C4-2B (cell line): ENCODE data around the gene MIR17HG.

ENCODE experiments used
- H3K27ac ChIP-seq: fragments of 450-650 bp; 2 replicates; pipeline ENCODE4 v1.5.1; 2017
- ZFX ChIP-seq: fragments of 450-650 bp; IDR thresholded peaks from 2 replicates; pipeline ENCODE4 v1.6.1; 2017
- TF ChIP-seq, protein P1 (sequence below): fragments of 450-650 bp; conservative IDR thresholded peaks from 2 replicates; pipeline ENCODE4 v1.5.1; 2017; ENCODE audit warnings: mild to moderate bottlenecking

MIR17HG gene

DNA sequence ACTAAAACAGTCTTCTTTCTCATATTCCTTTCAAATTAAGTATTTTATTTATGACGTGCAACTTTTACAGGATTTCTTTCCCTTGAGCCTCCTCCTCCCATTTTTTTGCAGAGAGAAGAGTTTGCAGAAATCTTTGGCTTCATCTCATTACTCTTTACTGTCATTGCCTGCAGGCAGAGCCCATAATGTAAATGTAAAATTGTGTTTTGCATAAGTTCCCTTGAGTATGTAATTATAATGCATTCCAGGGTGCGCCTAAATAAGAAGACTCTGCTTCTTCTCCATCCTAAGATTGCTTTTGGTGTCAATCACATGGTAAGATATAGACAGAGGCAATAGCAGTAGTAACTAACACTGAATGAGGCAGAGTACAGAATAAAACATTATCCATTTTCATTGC is 23.0 kb downstream of the MIR17HG start:
- TF ChIP-seq, protein P1, sequence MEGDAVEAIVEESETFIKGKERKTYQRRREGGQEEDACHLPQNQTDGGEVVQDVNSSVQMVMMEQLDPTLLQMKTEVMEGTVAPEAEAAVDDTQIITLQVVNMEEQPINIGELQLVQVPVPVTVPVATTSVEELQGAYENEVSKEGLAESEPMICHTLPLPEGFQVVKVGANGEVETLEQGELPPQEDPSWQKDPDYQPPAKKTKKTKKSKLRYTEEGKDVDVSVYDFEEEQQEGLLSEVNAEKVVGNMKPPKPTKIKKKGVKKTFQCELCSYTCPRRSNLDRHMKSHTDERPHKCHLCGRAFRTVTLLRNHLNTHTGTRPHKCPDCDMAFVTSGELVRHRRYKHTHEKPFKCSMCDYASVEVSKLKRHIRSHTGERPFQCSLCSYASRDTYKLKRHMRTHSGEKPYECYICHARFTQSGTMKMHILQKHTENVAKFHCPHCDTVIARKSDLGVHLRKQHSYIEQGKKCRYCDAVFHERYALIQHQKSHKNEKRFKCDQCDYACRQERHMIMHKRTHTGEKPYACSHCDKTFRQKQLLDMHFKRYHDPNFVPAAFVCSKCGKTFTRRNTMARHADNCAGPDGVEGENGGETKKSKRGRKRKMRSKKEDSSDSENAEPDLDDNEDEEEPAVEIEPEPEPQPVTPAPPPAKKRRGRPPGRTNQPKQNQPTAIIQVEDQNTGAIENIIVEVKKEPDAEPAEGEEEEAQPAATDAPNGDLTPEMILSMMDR = no peak
- TF ChIP-seq ZFX = no peak
- no peak overlapping the region for H3K27ac ChIP-seq

- H3K27ac ChIP-seq = no peak overlapping the region
Measured at GRCh38 chr13:91372911-91373310, 25.4 kb downstream of the MIR17HG start.

DNA sequence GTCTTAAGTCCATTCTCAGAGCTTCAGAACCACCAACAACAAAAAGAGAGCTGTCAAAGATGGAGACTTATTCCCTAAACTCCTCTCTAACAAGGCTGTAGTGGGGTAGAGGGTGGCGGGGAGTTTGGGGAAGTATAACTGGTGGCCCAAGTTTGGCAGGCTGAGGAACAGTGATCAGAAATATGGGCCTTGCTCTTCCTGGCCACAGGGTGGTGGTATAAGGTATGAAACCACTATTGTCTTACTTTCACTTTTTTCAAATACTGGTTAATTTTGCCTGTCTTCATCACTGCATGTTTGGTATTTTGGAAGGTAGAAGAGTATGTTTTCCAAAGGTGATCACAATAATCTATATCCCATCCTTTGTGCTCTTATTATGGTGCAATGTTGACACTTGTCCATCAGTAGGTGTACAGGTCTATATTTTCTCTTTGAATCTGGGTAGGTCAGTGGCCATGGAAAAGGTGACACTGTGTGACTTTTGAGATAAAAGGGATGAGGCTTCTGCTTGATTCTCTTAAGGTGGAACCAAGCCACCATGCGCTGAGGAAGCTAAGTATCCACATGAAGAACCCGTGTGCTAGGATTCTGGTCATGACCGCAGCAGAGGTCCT is 27.7 kb downstream of the MIR17HG start:
- TF ChIP-seq ZFX = no peak
- TF ChIP-seq, protein P1 = peak; percentile 70
- H3K27ac ChIP-seq = no peak overlapping the region

More at GRCh38 chr13:91372911-91373310, 25.4 kb downstream of the MIR17HG start:
- TF ChIP-seq, protein P1 = no peak
- TF ChIP-seq ZFX = no peak

GRCh38 chr13:91381371-91381770 is 33.9 kb downstream of the MIR17HG start:
- TF ChIP-seq, protein P1 = peak; percentile 57
- no peak for TF ChIP-seq ZFX
- H3K27ac ChIP-seq = no peak overlapping the region

GRCh38 chr13:91383836-91384235 is 36.3 kb downstream of the MIR17HG start:
- TF ChIP-seq ZFX = no peak
- TF ChIP-seq, protein P1 = no peak
- no peak overlapping the region for H3K27ac ChIP-seq

DNA sequence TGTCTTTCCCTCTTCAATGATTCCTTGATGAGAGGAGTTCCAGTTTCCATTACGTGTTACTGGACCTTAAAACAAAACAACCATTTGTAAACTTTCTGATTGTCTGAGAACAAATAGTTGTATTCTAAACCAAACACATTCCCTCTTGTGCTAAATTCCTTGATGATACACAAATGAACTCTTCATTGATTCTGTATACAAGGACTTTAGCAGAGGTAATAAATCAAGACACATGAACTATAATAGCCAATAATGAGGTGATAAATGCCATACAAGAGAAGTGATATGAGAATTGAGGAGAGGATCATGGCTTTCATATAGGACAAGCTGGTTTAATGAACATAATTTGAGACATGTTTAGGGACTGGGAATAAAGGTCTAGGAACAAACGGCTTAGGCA is 37.4 kb downstream of the MIR17HG start:
- no peak overlapping the region for H3K27ac ChIP-seq
- TF ChIP-seq, protein P1 = no peak
- TF ChIP-seq ZFX = no peak

DNA sequence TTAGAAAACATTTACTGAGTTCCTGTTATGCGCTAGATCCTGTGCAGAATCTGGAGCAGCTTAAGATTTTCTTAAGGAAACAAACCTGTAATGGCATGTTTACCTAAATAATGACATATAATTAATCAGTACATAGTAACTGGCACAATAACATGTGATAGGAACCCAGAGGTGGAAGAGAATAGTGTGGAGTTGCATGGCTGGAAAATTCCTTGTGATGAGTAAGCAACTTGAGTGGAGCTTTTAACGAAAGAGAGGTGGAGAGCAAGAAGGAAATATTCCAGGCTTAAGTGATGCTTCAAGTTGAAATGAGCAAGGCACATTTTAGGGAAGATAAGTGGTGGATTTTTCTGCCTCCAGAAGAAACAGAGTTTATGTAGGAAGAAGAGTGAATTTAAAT is 41.7 kb downstream of the MIR17HG start:
- no peak overlapping the region for H3K27ac ChIP-seq
- TF ChIP-seq, protein P1 = no peak
- no peak for TF ChIP-seq ZFX
